WTC11 (cell line): ENCODE results near the gene URI1. TPM values are rescaled to one million over a fixed set of nuclear protein-coding genes. Genes with fewer than 3 reads are reported as not detected.

Experiments used
- ATAC-seq: fragments of 200-7000 bp; cut with Tn5 transposase; 2 replicates; pipeline ENCODE4 v1.10.0; 2021; ENCODE audit warnings: mild to moderate bottlenecking, moderate library complexity
- CTCF ChIA-PET: fragments of 300-600 bp; sonication (Branson Sonifier 250); formaldehyde crosslinking; loops from one replicate; lab custom pipeline; 2021; ENCODE audit warnings: antibody characterized with exemption; lab: Charles Lee
- POLR2A ChIA-PET: fragments of 350-600 bp; sonication (Branson Sonifier 250); formaldehyde crosslinking; loops from one replicate; lab custom pipeline; 2021; ENCODE audit warnings: antibody characterized with exemption; lab: Charles Lee
- DNase-seq: peaks from one replicate; pipeline ENCODE4 v3.0.0; 2021; ENCODE audit warnings: low spot score
- H3K27ac Mint-ChIP-seq: 2 replicates; pipeline ENCODE4 v1.8.0; 2021; ENCODE audit warnings: mixed read lengths
- H3K27me3 Mint-ChIP-seq: 2 replicates; pipeline ENCODE4 v1.8.0; 2021; ENCODE audit warnings: low read depth, mild to moderate bottlenecking, moderate library complexity, mixed read lengths
- H3K36me3 Mint-ChIP-seq: 2 replicates; pipeline ENCODE4 v1.8.0; 2021; ENCODE audit warnings: mixed read lengths
- H3K4me1 Mint-ChIP-seq: 2 replicates; pipeline ENCODE4 v1.8.0; 2022; ENCODE audit warnings: mixed read lengths
- H3K4me3 Mint-ChIP-seq: 2 replicates; pipeline ENCODE4 v1.8.0; 2021; ENCODE audit warnings: mild to moderate bottlenecking, moderate library complexity, mixed read lengths
- H3K9me3 Mint-ChIP-seq: 2 replicates; pipeline ENCODE4 v1.8.0; 2021; ENCODE audit warnings: mixed read lengths
- ATF6 ChIP-seq: sonication (generic); formaldehyde crosslinking; IDR thresholded peaks from 2 replicates; pipeline ENCODE4 v1.8.1; 2023; ENCODE audit warnings: mild to moderate bottlenecking, missing genetic modification reagents
- CREM ChIP-seq: sonication (generic); formaldehyde crosslinking; IDR thresholded peaks from 2 replicates; pipeline ENCODE4 v1.8.1; 2022; ENCODE audit warnings: mild to moderate bottlenecking, missing genetic modification reagents, moderate library complexity
- ELF4 ChIP-seq: sonication (generic); formaldehyde crosslinking; IDR thresholded peaks from 2 replicates; pipeline ENCODE4 v1.8.1; 2022; ENCODE audit warnings: low read depth, mild to moderate bottlenecking, moderate library complexity, missing genetic modification reagents
- GABPB1 ChIP-seq: sonication (generic); formaldehyde crosslinking; IDR thresholded peaks from 2 replicates; pipeline ENCODE4 v1.8.1; 2023; ENCODE audit warnings: mild to moderate bottlenecking, missing genetic modification reagents
- GRHL2 ChIP-seq: fragments of 250-450 bp; sonication (Bioruptor Pico); IDR thresholded peaks from 2 replicates; pipeline ENCODE4 v1.8.0; 2022; ENCODE audit warnings: mild to moderate bottlenecking, moderate library complexity; ENCODE audit not compliant: insufficient replicate concordance, severe bottlenecking
- MYBL2 ChIP-seq: sonication (generic); formaldehyde crosslinking; IDR thresholded peaks from 2 replicates; pipeline ENCODE4 v1.8.1; 2023; ENCODE audit warnings: mild to moderate bottlenecking, moderate library complexity, missing genetic modification reagents
- NFYB ChIP-seq: sonication (generic); formaldehyde crosslinking; conservative IDR thresholded peaks from 2 replicates; pipeline ENCODE4 v1.8.0; 2022; ENCODE audit warnings: low read depth, missing genetic modification reagents
- SMAD4 ChIP-seq: sonication (generic); formaldehyde crosslinking; IDR thresholded peaks from 2 replicates; pipeline ENCODE4 v1.8.0; 2022; ENCODE audit warnings: mild to moderate bottlenecking, missing genetic modification reagents
- USF2 ChIP-seq: sonication (generic); formaldehyde crosslinking; IDR thresholded peaks from 2 replicates; pipeline ENCODE4 v1.8.1; 2023; ENCODE audit warnings: mild to moderate bottlenecking, missing genetic modification reagents, moderate library complexity
- ZNF138 ChIP-seq: sonication (generic); formaldehyde crosslinking; conservative IDR thresholded peaks from 2 replicates; pipeline ENCODE4 v1.8.1; 2022; ENCODE audit warnings: mild to moderate bottlenecking, moderate library complexity, missing genetic modification reagents
- ZNF317 ChIP-seq: sonication (generic); formaldehyde crosslinking; IDR thresholded peaks from 2 replicates; pipeline ENCODE4 v1.8.1; 2023; ENCODE audit warnings: low read depth, mild to moderate bottlenecking, moderate library complexity, missing genetic modification reagents, borderline replicate concordance
- total RNA-seq: library from RNA; stranded (reverse); gene quantifications from 3 replicates; pipeline ENCODE4 v1.2.3, GENCODE V29; 2021
- TF ChIP-seq, protein P1 (sequence below): sonication (generic); formaldehyde crosslinking; IDR thresholded peaks from 2 replicates; pipeline ENCODE4 v1.8.0; 2023; ENCODE audit warnings: missing genetic modification reagents
- TF ChIP-seq, protein P2 (sequence below): sonication (generic); formaldehyde crosslinking; IDR thresholded peaks from 2 replicates; pipeline ENCODE4 v1.8.1; 2023; ENCODE audit warnings: mild to moderate bottlenecking, moderate library complexity, missing genetic modification reagents
- TF ChIP-seq, protein P3 (sequence below): sonication (generic); formaldehyde crosslinking; IDR thresholded peaks from 2 replicates; pipeline ENCODE4 v1.8.1; 2022; ENCODE audit warnings: missing genetic modification reagents, borderline replicate concordance
- TF ChIP-seq, protein P4 (sequence below): fragments of 250-450 bp; sonication (Bioruptor Pico); IDR thresholded peaks from 2 replicates; pipeline ENCODE4 v1.9.0; 2021; ENCODE audit warnings: mild to moderate bottlenecking, borderline replicate concordance
- TF ChIP-seq, protein P5 (sequence below): sonication (generic); formaldehyde crosslinking; IDR thresholded peaks from 2 replicates; pipeline ENCODE4 v1.8.0; 2023; ENCODE audit warnings: missing genetic modification reagents, mild to moderate bottlenecking, borderline replicate concordance

The URI1 gene
- total RNA-seq, 1 experiment from 2014 or later = 57.1 TPM

DNA sequence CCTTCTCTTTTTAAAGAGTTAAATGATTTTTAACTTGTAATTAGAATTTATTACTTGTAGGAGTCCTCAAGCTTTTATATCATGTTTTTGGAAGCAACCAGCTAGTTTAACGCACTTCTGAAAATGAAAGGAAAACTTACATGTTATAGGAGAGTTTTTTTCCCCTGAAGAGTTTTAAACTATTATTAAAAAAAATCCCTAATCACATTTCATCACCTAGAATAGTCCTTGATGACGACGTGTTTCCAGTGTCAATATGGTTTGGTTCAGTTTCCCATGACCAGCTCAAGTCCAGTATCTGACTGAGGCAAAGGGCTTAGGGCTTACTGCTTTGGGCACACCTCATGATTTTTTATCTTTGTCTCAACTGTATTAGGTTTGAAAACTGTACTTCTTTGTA is 36.0 kb downstream of the URI1 start:
- Mint-ChIP-seq H3K36me3 (no peaks in the 10 kb centered on the region), H3K9me3 (no peaks in the 10 kb centered on the region), H3K4me3 (no peak overlapping the region), H3K27me3 (no peaks in the 10 kb centered on the region), H3K27ac (no peak overlapping the region), H3K4me1 (peaks cover 29% of the 10 kb centered on the region)
- ChIA-PET CTCF (interaction anchor here (0.6 to 0.8 kb wide), 2 partner anchors 10 to 133 kb away, joined by 4 read pairs; no protein-coding TSS in a partner anchor), POLR2A (no interaction called here)
- TF ChIP-seq GABPB1 (CRISPR knock-in tag) (no peak), USF2 (CRISPR knock-in tag) (no peak), MYBL2 (CRISPR knock-in tag) (no peak), NFYB (no peak), GRHL2 (CRISPR knock-in tag) (no peak), ZNF138 (CRISPR knock-in tag) (no peak), ZNF317 (no peak), ATF6 (no peak)
- TF ChIP-seq, protein P1, sequence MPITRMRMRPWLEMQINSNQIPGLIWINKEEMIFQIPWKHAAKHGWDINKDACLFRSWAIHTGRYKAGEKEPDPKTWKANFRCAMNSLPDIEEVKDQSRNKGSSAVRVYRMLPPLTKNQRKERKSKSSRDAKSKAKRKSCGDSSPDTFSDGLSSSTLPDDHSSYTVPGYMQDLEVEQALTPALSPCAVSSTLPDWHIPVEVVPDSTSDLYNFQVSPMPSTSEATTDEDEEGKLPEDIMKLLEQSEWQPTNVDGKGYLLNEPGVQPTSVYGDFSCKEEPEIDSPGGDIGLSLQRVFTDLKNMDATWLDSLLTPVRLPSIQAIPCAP = no peak
- TF ChIP-seq, protein P2, sequence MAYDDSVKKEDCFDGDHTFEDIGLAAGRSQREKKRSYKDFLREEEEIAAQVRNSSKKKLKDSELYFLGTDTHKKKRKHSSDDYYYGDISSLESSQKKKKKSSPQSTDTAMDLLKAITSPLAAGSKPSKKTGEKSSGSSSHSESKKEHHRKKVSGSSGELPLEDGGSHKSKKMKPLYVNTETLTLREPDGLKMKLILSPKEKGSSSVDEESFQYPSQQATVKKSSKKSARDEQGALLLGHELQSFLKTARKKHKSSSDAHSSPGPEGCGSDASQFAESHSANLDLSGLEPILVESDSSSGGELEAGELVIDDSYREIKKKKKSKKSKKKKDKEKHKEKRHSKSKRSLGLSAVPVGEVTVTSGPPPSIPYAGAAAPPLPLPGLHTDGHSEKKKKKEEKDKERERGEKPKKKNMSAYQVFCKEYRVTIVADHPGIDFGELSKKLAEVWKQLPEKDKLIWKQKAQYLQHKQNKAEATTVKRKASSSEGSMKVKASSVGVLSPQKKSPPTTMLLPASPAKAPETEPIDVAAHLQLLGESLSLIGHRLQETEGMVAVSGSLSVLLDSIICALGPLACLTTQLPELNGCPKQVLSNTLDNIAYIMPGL (CRISPR knock-in tag) = no peak
- TF ChIP-seq, protein P3, sequence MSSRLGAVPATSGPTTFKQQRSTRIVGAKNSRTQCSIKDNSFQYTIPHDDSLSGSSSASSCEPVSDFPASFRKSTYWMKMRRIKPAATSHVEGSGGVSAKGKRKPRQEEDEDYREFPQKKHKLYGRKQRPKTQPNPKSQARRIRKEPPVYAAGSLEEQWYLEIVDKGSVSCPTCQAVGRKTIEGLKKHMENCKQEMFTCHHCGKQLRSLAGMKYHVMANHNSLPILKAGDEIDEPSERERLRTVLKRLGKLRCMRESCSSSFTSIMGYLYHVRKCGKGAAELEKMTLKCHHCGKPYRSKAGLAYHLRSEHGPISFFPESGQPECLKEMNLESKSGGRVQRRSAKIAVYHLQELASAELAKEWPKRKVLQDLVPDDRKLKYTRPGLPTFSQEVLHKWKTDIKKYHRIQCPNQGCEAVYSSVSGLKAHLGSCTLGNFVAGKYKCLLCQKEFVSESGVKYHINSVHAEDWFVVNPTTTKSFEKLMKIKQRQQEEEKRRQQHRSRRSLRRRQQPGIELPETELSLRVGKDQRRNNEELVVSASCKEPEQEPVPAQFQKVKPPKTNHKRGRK (CRISPR knock-in tag) = no peak
- TF ChIP-seq, protein P4, sequence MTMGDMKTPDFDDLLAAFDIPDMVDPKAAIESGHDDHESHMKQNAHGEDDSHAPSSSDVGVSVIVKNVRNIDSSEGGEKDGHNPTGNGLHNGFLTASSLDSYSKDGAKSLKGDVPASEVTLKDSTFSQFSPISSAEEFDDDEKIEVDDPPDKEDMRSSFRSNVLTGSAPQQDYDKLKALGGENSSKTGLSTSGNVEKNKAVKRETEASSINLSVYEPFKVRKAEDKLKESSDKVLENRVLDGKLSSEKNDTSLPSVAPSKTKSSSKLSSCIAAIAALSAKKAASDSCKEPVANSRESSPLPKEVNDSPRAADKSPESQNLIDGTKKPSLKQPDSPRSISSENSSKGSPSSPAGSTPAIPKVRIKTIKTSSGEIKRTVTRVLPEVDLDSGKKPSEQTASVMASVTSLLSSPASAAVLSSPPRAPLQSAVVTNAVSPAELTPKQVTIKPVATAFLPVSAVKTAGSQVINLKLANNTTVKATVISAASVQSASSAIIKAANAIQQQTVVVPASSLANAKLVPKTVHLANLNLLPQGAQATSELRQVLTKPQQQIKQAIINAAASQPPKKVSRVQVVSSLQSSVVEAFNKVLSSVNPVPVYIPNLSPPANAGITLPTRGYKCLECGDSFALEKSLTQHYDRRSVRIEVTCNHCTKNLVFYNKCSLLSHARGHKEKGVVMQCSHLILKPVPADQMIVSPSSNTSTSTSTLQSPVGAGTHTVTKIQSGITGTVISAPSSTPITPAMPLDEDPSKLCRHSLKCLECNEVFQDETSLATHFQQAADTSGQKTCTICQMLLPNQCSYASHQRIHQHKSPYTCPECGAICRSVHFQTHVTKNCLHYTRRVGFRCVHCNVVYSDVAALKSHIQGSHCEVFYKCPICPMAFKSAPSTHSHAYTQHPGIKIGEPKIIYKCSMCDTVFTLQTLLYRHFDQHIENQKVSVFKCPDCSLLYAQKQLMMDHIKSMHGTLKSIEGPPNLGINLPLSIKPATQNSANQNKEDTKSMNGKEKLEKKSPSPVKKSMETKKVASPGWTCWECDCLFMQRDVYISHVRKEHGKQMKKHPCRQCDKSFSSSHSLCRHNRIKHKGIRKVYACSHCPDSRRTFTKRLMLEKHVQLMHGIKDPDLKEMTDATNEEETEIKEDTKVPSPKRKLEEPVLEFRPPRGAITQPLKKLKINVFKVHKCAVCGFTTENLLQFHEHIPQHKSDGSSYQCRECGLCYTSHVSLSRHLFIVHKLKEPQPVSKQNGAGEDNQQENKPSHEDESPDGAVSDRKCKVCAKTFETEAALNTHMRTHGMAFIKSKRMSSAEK = no peak
- ATAC-seq = no peak
- no peak for DNase-seq

- H3K9me3 Mint-ChIP-seq = no peaks in the 10 kb centered on the region
- peaks cover 6% of the 10 kb centered on the region; the same call in 1 of the 2 replicates for H3K36me3 Mint-ChIP-seq
- ChIA-PET POLR2A (no interaction called here), CTCF (interaction anchor here (0.9 to 1.2 kb wide), 2 partner anchors 78 to 224 kb away, joined by 3 read pairs; no protein-coding TSS in a partner anchor)
- H3K27me3 Mint-ChIP-seq = no peaks in the 10 kb centered on the region
- no peak for DNase-seq
- no peak overlapping the region for H3K27ac Mint-ChIP-seq
- peaks cover 49% of the 10 kb centered on the region for H3K4me1 Mint-ChIP-seq
- no peak overlapping the region for H3K4me3 Mint-ChIP-seq
- ATAC-seq = no peak
- TF ChIP-seq, protein P1 = no peak
- TF ChIP-seq CREM (CRISPR knock-in tag) = no peak
- TF ChIP-seq SMAD4 (CRISPR knock-in tag) = no peak
- TF ChIP-seq, protein P5, sequence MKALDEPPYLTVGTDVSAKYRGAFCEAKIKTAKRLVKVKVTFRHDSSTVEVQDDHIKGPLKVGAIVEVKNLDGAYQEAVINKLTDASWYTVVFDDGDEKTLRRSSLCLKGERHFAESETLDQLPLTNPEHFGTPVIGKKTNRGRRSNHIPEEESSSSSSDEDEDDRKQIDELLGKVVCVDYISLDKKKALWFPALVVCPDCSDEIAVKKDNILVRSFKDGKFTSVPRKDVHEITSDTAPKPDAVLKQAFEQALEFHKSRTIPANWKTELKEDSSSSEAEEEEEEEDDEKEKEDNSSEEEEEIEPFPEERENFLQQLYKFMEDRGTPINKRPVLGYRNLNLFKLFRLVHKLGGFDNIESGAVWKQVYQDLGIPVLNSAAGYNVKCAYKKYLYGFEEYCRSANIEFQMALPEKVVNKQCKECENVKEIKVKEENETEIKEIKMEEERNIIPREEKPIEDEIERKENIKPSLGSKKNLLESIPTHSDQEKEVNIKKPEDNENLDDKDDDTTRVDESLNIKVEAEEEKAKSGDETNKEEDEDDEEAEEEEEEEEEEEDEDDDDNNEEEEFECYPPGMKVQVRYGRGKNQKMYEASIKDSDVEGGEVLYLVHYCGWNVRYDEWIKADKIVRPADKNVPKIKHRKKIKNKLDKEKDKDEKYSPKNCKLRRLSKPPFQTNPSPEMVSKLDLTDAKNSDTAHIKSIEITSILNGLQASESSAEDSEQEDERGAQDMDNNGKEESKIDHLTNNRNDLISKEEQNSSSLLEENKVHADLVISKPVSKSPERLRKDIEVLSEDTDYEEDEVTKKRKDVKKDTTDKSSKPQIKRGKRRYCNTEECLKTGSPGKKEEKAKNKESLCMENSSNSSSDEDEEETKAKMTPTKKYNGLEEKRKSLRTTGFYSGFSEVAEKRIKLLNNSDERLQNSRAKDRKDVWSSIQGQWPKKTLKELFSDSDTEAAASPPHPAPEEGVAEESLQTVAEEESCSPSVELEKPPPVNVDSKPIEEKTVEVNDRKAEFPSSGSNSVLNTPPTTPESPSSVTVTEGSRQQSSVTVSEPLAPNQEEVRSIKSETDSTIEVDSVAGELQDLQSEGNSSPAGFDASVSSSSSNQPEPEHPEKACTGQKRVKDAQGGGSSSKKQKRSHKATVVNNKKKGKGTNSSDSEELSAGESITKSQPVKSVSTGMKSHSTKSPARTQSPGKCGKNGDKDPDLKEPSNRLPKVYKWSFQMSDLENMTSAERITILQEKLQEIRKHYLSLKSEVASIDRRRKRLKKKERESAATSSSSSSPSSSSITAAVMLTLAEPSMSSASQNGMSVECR = no peak
- TF ChIP-seq ELF4 (CRISPR knock-in tag) = no peak
Observed at GRCh38 chr19:29983568-29983967, 41.5 kb downstream of the URI1 start.
